HL-60 (cell line): Measurements from ENCODE around the gene ADO.

ENCODE experiments used
- CTCF ChIP-seq: IDR thresholded peaks from one replicate; pipeline ENCODE4 v1.5.1; 2011; ENCODE audit warnings: low read length, control low read depth, inconsistent platforms; ENCODE audit not compliant: insufficient read depth
- GABPA ChIP-seq: IDR thresholded peaks from 2 replicates; pipeline ENCODE4 v1.6.1; 2012; ENCODE audit warnings: low read depth
- POLR2AphosphoS5 ChIP-seq: IDR thresholded peaks from 2 replicates; pipeline ENCODE4 v1.6.1; 2012; ENCODE audit warnings: low read depth
- REST ChIP-seq: IDR thresholded peaks from 2 replicates; pipeline ENCODE4 v1.6.1; 2012; ENCODE audit warnings: low read depth; ENCODE audit not compliant: insufficient replicate concordance

DNA sequence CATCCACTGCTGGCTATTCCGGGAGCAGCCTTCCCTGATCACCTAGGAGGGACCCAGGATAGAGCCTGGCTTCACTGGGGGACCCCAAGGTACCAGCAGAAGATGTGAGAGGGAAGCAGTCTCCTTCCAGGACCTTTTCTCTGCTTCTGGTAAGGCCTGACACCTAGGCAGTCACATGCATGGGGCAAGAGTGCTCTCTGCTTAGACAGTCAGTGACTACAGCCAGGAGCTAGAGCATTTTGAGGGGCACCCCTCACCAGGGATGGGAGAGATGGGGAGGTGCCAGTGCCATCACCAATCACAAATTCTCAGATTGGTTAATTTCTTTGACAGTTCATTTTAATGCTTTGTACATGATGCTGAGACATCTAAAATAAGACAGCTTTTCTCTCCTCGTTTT lies 13.9 kb upstream of the ADO start:
- TF ChIP-seq CTCF = no peak
- no peak for TF ChIP-seq POLR2AphosphoS5
- no peak for TF ChIP-seq GABPA
- TF ChIP-seq REST = no peak
